ENCODE measurements around the gene PDZD4. TPM values are rescaled to one million over a fixed set of nuclear protein-coding genes. Genes with fewer than 3 reads are reported as not detected.

Gene PDZD4
- total and polyA plus RNA-seq, 2 experiments from 2014 or later: 30.5 to 230 TPM

- Histone ChIP-seq H3K4me3 (no peak overlapping the region), H3K79me2 (replicated peaks; ENCODE audit: insufficient read depth) (no peaks in the 10 kb centered on the region), H3F3A (replicated peaks; ENCODE audit: low read depth) (no peaks in the 10 kb centered on the region), H3K27me3 (ENCODE audit: insufficient read depth) (no peaks in the 10 kb centered on the region), H3K36me3 (ENCODE audit: insufficient read depth) (no peaks in the 10 kb centered on the region), H3K4me1 (ENCODE audit: insufficient read depth) (no peaks in the 10 kb centered on the region), H3K27ac (ENCODE audit: low read depth) (no peak overlapping the region), H4K20me1 (replicated peaks; ENCODE audit: insufficient read depth) (no peaks in the 10 kb centered on the region), H3K9me2 (ENCODE audit: insufficient read depth) (no peaks in the 10 kb centered on the region), H3K4me2 (no peak overlapping the region), H2AFZ (no peak overlapping the region)
- TF ChIP-seq JUNB (IDR thresholded peaks at IDR 0.05; ENCODE audit: unreplicated experiment) (no peak), ZNF462 (CRISPR knock-in tag; IDR thresholded peaks at IDR 0.05) (no peak), STAT1 (IDR thresholded peaks at IDR 0.05; ENCODE audit: unreplicated experiment) (no peak), EZH2phosphoT487 (IDR thresholded peaks at IDR 0.05; ENCODE audit: unreplicated experiment) (no peak), EZH2 (IDR thresholded peaks at IDR 0.05; ENCODE audit: low read depth, unreplicated experiment) (no peak), REST (IDR thresholded peaks at IDR 0.05; ENCODE audit: unreplicated experiment) (no peak), ZNF331 (CRISPR knock-in tag; IDR thresholded peaks at IDR 0.05; ENCODE audit: low read depth) (no peak), ETS1 (IDR thresholded peaks at IDR 0.05) (no peak), CREB1 (CRISPR knock-in tag; IDR thresholded peaks at IDR 0.05; ENCODE audit: low read depth) (no peak), CTCF (conservative IDR thresholded peaks at IDR 0.05; ENCODE audit: low read depth in 2 of 2) (no peak), NANOG (IDR thresholded peaks at IDR 0.05; ENCODE audit: borderline replicate concordance) (no peak), ZNF114 (CRISPR knock-in tag; IDR thresholded peaks at IDR 0.05) (no peak), POLR2AphosphoS5 (IDR thresholded peaks at IDR 0.05; ENCODE audit: low read depth) (no peak)
- DNase-seq (ENCODE audit: low spot score) (no peak), ATAC-seq (no peak)
- peaks cover 7% of the 10 kb centered on the region for H3K27me3 Mint-ChIP-seq (ENCODE audit: insufficient read depth, low read depth, poor library complexity)
- H3K27ac Mint-ChIP-seq: no peak overlapping the region
- H3K9me3 Mint-ChIP-seq: no peaks in the 10 kb centered on the region
- H3K36me3 Mint-ChIP-seq (ENCODE audit: low read depth): no peaks in the 10 kb centered on the region
- H3K4me3 Mint-ChIP-seq: no peak overlapping the region
- peaks cover 5% of the 10 kb centered on the region; the same call in 2 of the 3 replicates for H3K4me1 Mint-ChIP-seq
Observed at GRCh38 chrX:153769865-153770600, 60.3 kb downstream of the PDZD4 start.

Measured in GM23338 (cell line).